SH-SY5Y (cell line): Measurements from ENCODE around the gene KXD1.

Experiments used
- GATA2 ChIP-seq: IDR thresholded peaks from 2 replicates; pipeline ENCODE4 v1.6.1; 2011; ENCODE audit warnings: mild to moderate bottlenecking, low read depth, low read length
- GATA3 ChIP-seq: IDR thresholded peaks from 2 replicates; pipeline ENCODE4 v1.6.1; 2011; ENCODE audit warnings: low read depth, mild to moderate bottlenecking, low read length, moderate library complexity

GRCh38 chr19:18531485-18531884, 26.2 kb upstream of the KXD1 start:
- TF ChIP-seq GATA2 (no peak), GATA3 (no peak)
